ENCODE data around the gene FDCSP.

- TF ChIP-seq CTCF (IDR thresholded peaks at IDR 0.05) (no peak), POLR2A (IDR thresholded peaks at IDR 0.05) (no peak)
Measured at GRCh38 chr4:70178075-70178660, 47.8 kb upstream of the FDCSP start.
